VCaP (cell line): Measurements from ENCODE around the gene C19orf85.

ENCODE experiments used
- H3K27ac ChIP-seq: fragments of 450-650 bp; 2 replicates; pipeline ENCODE4 v1.5.1; 2017
- CTCF ChIP-seq: fragments of 450-650 bp; conservative IDR thresholded peaks from 2 replicates; pipeline ENCODE4 v1.5.1; 2017; ENCODE audit warnings: mild to moderate bottlenecking, moderate library complexity

Gene C19orf85

DNA sequence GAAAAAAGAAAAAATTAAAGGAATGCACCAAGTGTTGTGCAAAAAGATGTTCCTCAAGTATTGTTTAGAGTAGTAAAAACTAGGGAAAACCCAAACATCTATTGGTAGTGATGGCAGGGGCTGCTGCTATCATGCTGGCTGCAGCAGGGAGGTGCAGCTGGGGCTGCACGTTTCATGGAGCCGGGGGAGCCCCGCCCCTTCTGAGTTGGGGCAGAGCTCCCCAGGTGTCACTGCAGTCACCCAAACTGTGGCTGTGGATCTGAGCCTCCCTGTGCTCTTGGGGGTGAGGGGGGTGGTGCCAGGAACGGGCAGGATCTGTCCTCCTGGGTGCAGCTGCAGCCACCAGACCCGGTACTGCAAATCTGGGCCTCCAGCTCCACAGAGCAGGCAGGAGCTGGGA is 45.4 kb downstream of the C19orf85 start:
- TF ChIP-seq CTCF = no peak
- no peak overlapping the region for H3K27ac ChIP-seq

GRCh38 chr19:55418185-55418584 is 46.4 kb downstream of the C19orf85 start:
- peak; percentile 89 for TF ChIP-seq CTCF
- no peak overlapping the region for H3K27ac ChIP-seq
